Smooth muscle cell (in vitro differentiated cells): ENCODE data around the gene MYNN. TPM values are rescaled to one million over a fixed set of nuclear protein-coding genes. Genes with fewer than 3 reads are reported as not detected.

ENCODE experiments used
- DNase-seq: peaks from one replicate; lab custom pipeline; 2025; ENCODE audit not compliant: unreplicated experiment; lab: John Stamatoyannopoulos, UW
- H2AFZ ChIP-seq: fragments of 200-600 bp; sonication (generic); 2 replicates; pipeline ENCODE4 v1.6.0; 2016; ENCODE audit warnings: antibody characterized with exemption, low read depth, mild to moderate bottlenecking
- H3F3A ChIP-seq: fragments of 200-600 bp; sonication (generic); 2 replicates; pipeline ENCODE4 v1.6.0; 2017; ENCODE audit warnings: antibody characterized with exemption, low read depth
- H3K27ac ChIP-seq: fragments of 200-600 bp; sonication (generic); 2 replicates; pipeline ENCODE4 v1.5.1; 2016; ENCODE audit warnings: low read depth, mild to moderate bottlenecking
- H3K27me3 ChIP-seq: fragments of 200-600 bp; sonication (generic); 2 replicates; pipeline ENCODE4 v1.6.1; 2016; ENCODE audit warnings: low read depth, mild to moderate bottlenecking
- H3K36me3 ChIP-seq: fragments of 200-600 bp; sonication (generic); 2 replicates; pipeline ENCODE4 v1.5.1; 2016; ENCODE audit warnings: low read depth
- H3K4me1 ChIP-seq: fragments of 200-600 bp; sonication (generic); 2 replicates; pipeline ENCODE4 v1.5.1; 2016; ENCODE audit warnings: low read depth
- H3K4me2 ChIP-seq: fragments of 200-600 bp; sonication (generic); 2 replicates; pipeline ENCODE4 v1.6.0; 2016; ENCODE audit warnings: mild to moderate bottlenecking
- H3K4me3 ChIP-seq: fragments of 200-600 bp; sonication (generic); 2 replicates; pipeline ENCODE4 v1.5.1; 2016; ENCODE audit warnings: mild to moderate bottlenecking
- H3K79me2 ChIP-seq: fragments of 200-600 bp; sonication (generic); 2 replicates; pipeline ENCODE4 v1.6.0; 2016; ENCODE audit warnings: low read depth, mild to moderate bottlenecking
- H3K9ac ChIP-seq: fragments of 200-600 bp; sonication (generic); 2 replicates; pipeline ENCODE4 v1.6.0; 2016; ENCODE audit warnings: low read depth
- H3K9me3 ChIP-seq: fragments of 200-600 bp; sonication (generic); replicated peaks from 2 replicates; pipeline ENCODE4 v1.5.1; 2016; ENCODE audit warnings: low read depth
- H4K20me1 ChIP-seq: fragments of 200-600 bp; sonication (generic); 2 replicates; pipeline ENCODE4 v1.6.0; 2016; ENCODE audit warnings: low read depth
- CTCF ChIP-seq: fragments of 200-600 bp; sonication (generic); IDR thresholded peaks from 2 replicates; pipeline ENCODE4 v1.5.1; 2017; ENCODE audit warnings: borderline replicate concordance, mild to moderate bottlenecking, antibody characterized with exemption; ENCODE audit not compliant: insufficient read depth, poor library complexity, severe bottlenecking
- WGBS: methylation state at CpG from one replicate; pipeline ENCODE4 v1.1.7; 2016; ENCODE audit warnings: low lambda C conversion rate; 5-methylcytosine and 5-hydroxymethylcytosine counted together
- polyA plus RNA-seq: library from polyadenylated mRNA; unstranded; fragments of >200 nt; fragmentation: Nextera tagmentation; extraction: Ambion mirVana; gene quantifications from 2 replicates; pipeline ENCODE4 v1.2.1, GENCODE V29; 2016
- total RNA-seq: library from RNA; depleted of rRNA; stranded (reverse); fragments of >200 nt; gene quantifications from 2 replicates; pipeline ENCODE4 v1.2.3, GENCODE V29; 2014

MYNN gene
- total and polyA plus RNA-seq, 2 experiments from 2014 or later, result 17.2 to 29.9 TPM

GRCh38 chr3:169746924-169747323 lies 26.3 kb upstream of the MYNN start:
- TF ChIP-seq CTCF, result no peak
- Histone ChIP-seq H3K9me3 (no peaks in the 10 kb centered on the region), H2AFZ (no peak overlapping the region), H3K79me2 (no peaks in the 10 kb centered on the region), H3K27ac (no peak overlapping the region), H3F3A (no peaks in the 10 kb centered on the region), H3K4me2 (no peak overlapping the region), H3K27me3 (peaks cover 28% of the 10 kb centered on the region), H3K9ac (no peak overlapping the region), H3K4me3 (no peak overlapping the region), H3K4me1 (no peaks in the 10 kb centered on the region), H3K36me3 (no peaks in the 10 kb centered on the region), H4K20me1 (no peaks in the 10 kb centered on the region)
- WGBS, result 81% methylated on average over 6 of the region's 6 CpGs
- DNase-seq, result no peak

GRCh38 chr3:169748670-169749069 lies 24.5 kb upstream of the MYNN start:
- WGBS, result 66% methylated on average over 3 of the region's 3 CpGs
- no peak overlapping the region for H3K4me3 ChIP-seq
- TF ChIP-seq CTCF, result no peak

GRCh38 chr3:169750665-169751064 lies 22.5 kb upstream of the MYNN start:
- no peak overlapping the region for H3K27ac ChIP-seq
- 91% methylated on average over 2 of the region's 2 CpGs for WGBS
- H3F3A ChIP-seq, result no peaks in the 10 kb centered on the region
- H2AFZ ChIP-seq, result no peak overlapping the region
- no peak overlapping the region for H3K4me2 ChIP-seq
- H3K27me3 ChIP-seq, result peaks cover 31% of the 10 kb centered on the region
- no peak overlapping the region for H3K4me3 ChIP-seq
- H3K36me3 ChIP-seq, result no peaks in the 10 kb centered on the region
- TF ChIP-seq CTCF, result no peak
- H4K20me1 ChIP-seq, result no peaks in the 10 kb centered on the region
- no peaks in the 10 kb centered on the region for H3K79me2 ChIP-seq
- H3K4me1 ChIP-seq, result no peaks in the 10 kb centered on the region
- DNase-seq, result no peak
- no peaks in the 10 kb centered on the region for H3K9me3 ChIP-seq
- no peak overlapping the region for H3K9ac ChIP-seq

More at GRCh38 chr3:169748670-169749069, 24.5 kb upstream of the MYNN start:
- no peak overlapping the region for H2AFZ ChIP-seq
- no peaks in the 10 kb centered on the region for H3F3A ChIP-seq
- no peak overlapping the region for H3K9ac ChIP-seq
- H3K9me3 ChIP-seq, result no peaks in the 10 kb centered on the region
- no peaks in the 10 kb centered on the region for H3K36me3 ChIP-seq
- no peaks in the 10 kb centered on the region for H4K20me1 ChIP-seq
- DNase-seq, result no peak
- H3K79me2 ChIP-seq, result no peaks in the 10 kb centered on the region
- no peaks in the 10 kb centered on the region for H3K4me1 ChIP-seq
- H3K4me2 ChIP-seq, result no peak overlapping the region
- H3K27ac ChIP-seq, result no peak overlapping the region
- peaks cover 31% of the 10 kb centered on the region for H3K27me3 ChIP-seq

- Histone ChIP-seq H3K9me3 (no peaks in the 10 kb centered on the region), H2AFZ (no peak overlapping the region), H3K4me2 (no peak overlapping the region), H3K4me3 (no peak overlapping the region), H3K27me3 (peaks cover 23% of the 10 kb centered on the region), H3K79me2 (no peaks in the 10 kb centered on the region), H3F3A (no peaks in the 10 kb centered on the region), H3K27ac (no peak overlapping the region), H4K20me1 (no peaks in the 10 kb centered on the region), H3K9ac (no peak overlapping the region), H3K4me1 (no peaks in the 10 kb centered on the region), H3K36me3 (no peaks in the 10 kb centered on the region)
- no peak for TF ChIP-seq CTCF
- DNase-seq, result no peak
- WGBS, result 88% methylated on average over 2 of the region's 2 CpGs
These were observed 21.3 kb upstream of the MYNN start for GRCh38 chr3:169751875-169752274.
